NB4 (cell line): ENCODE data around the gene ARID1B.

Experiments
- CTCF ChIP-seq: IDR thresholded peaks from one replicate; pipeline ENCODE4 v1.5.1; 2012; ENCODE audit warnings: low read depth, low read length
- POLR2A ChIP-seq: IDR thresholded peaks from 2 replicates; pipeline ENCODE4 v1.6.1; 2011; ENCODE audit warnings: mild to moderate bottlenecking; ENCODE audit not compliant: insufficient read length; ENCODE audit errors: extremely low read depth

- TF ChIP-seq CTCF (no peak), POLR2A (no peak)
Observed at GRCh38 chr6:157242791-157243190, 465.6 kb downstream of the ARID1B start.
